ENCODE results near the gene SGCA.

SGCA gene

GRCh38 chr17:50134206-50135110 lies 31.3 kb upstream of the SGCA start:
- no peak for DNase-seq (ENCODE audit: low read depth)

- no peak for DNase-seq (ENCODE audit: low read depth)
Observed at GRCh38 chr17:50135316-50136095, 30.3 kb upstream of the SGCA start.

GRCh38 chr17:50136096-50136687 lies 29.6 kb upstream of the SGCA start:
- no peak for DNase-seq (ENCODE audit: low read depth)

GRCh38 chr17:50137042-50137441 lies 28.8 kb upstream of the SGCA start:
- DNase-seq (ENCODE audit: low read depth): no peak

- DNase-seq (ENCODE audit: low read depth): no peak
Observed at GRCh38 chr17:50139185-50139783, 26.5 kb upstream of the SGCA start.

GRCh38 chr17:50139950-50140885 lies 25.6 kb upstream of the SGCA start:
- DNase-seq (ENCODE audit: low read depth): peak; percentile 76

GRCh38 chr17:50141026-50141744 lies 24.6 kb upstream of the SGCA start:
- DNase-seq (ENCODE audit: low read depth): no peak

- no peak for DNase-seq (ENCODE audit: low read depth)
Observed at GRCh38 chr17:50141745-50142110, 24.1 kb upstream of the SGCA start.

- no peak for DNase-seq (ENCODE audit: low read depth)
Observed at GRCh38 chr17:50143461-50144176, 22.2 kb upstream of the SGCA start.

GRCh38 chr17:50144355-50144754 lies 21.4 kb upstream of the SGCA start:
- DNase-seq (ENCODE audit: low read depth): no peak

GRCh38 chr17:50144845-50145531 lies 20.8 kb upstream of the SGCA start:
- no peak for DNase-seq (ENCODE audit: low read depth)

GRCh38 chr17:50145532-50146229 lies 20.1 kb upstream of the SGCA start:
- DNase-seq (ENCODE audit: low read depth): no peak

- no peak for DNase-seq (ENCODE audit: low read depth)
Observed at GRCh38 chr17:50146230-50146926, 19.4 kb upstream of the SGCA start.

GRCh38 chr17:50146927-50147665 lies 18.7 kb upstream of the SGCA start:
- DNase-seq (ENCODE audit: low read depth): no peak

- DNase-seq (ENCODE audit: low read depth): no peak
Observed at GRCh38 chr17:50147841-50148225, 18.0 kb upstream of the SGCA start.

- no peak for DNase-seq (ENCODE audit: low read depth)
Observed at GRCh38 chr17:50148226-50149090, 17.3 kb upstream of the SGCA start.

- DNase-seq (ENCODE audit: low read depth): no peak
Observed at GRCh38 chr17:50149091-50149416, 16.8 kb upstream of the SGCA start.

Measured in amniotic epithelial cell (primary cell).